ENCODE measurements around the gene CLDN3. TPM values are rescaled to one million over a fixed set of nuclear protein-coding genes. Genes with fewer than 3 reads are reported as not detected.
A peak's percentile ranks its signal among the peaks of the same experiment; 100 is the strongest.

CLDN3 gene
- total and polyA plus RNA-seq, 9 of the 15 experiments (the other 6 are each of a cell fraction or from before 2014, with no cell fraction given) = 0.29 TPM; not detected in 8

- TF ChIP-seq RERE (CRISPR knock-in tag; IDR thresholded peaks at IDR 0.05; ENCODE audit: borderline replicate concordance) (no peak), ZNF444 (CRISPR knock-in tag; IDR thresholded peaks at IDR 0.05) (no peak), TBP (optimal IDR thresholded peaks at IDR 0.05; ENCODE audit: low read depth, low read length) (no peak), ZC3H4 (CRISPR knock-in tag; IDR thresholded peaks at IDR 0.05; ENCODE audit: borderline replicate concordance) (no peak), MTF1 (CRISPR knock-in tag; IDR thresholded peaks at IDR 0.05; ENCODE audit: borderline replicate concordance) (no peak), SIN3A (IDR thresholded peaks at IDR 0.05; ENCODE audit: borderline replicate concordance in 2 of 2, control insufficient read depth in 1 of 2, low read depth in 2 of 2, low read length in 2 of 2) (no peak), TCF7 (IDR thresholded peaks at IDR 0.05; ENCODE audit: borderline replicate concordance) (no peak), GABPA (tag; conservative IDR thresholded peaks at IDR 0.05; ENCODE audit: low read depth) (peak; percentile 68), U2AF1 (optimal IDR thresholded peaks at IDR 0.05; ENCODE audit: low read depth, low read length) (no peak), ZNF589 (CRISPR knock-in tag; IDR thresholded peaks at IDR 0.05; ENCODE audit: low read depth) (no peak), MCM2 (IDR thresholded peaks at IDR 0.05; ENCODE audit: low read depth) (no peak), HMG20B (CRISPR knock-in tag; IDR thresholded peaks at IDR 0.05) (no peak)
- TF ChIP-seq, protein P1, sequence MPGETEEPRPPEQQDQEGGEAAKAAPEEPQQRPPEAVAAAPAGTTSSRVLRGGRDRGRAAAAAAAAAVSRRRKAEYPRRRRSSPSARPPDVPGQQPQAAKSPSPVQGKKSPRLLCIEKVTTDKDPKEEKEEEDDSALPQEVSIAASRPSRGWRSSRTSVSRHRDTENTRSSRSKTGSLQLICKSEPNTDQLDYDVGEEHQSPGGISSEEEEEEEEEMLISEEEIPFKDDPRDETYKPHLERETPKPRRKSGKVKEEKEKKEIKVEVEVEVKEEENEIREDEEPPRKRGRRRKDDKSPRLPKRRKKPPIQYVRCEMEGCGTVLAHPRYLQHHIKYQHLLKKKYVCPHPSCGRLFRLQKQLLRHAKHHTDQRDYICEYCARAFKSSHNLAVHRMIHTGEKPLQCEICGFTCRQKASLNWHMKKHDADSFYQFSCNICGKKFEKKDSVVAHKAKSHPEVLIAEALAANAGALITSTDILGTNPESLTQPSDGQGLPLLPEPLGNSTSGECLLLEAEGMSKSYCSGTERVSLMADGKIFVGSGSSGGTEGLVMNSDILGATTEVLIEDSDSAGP (CRISPR knock-in tag; IDR thresholded peaks at IDR 0.05) = no peak; the same call in 1 of the 2 replicates
- TF ChIP-seq, protein P2, sequence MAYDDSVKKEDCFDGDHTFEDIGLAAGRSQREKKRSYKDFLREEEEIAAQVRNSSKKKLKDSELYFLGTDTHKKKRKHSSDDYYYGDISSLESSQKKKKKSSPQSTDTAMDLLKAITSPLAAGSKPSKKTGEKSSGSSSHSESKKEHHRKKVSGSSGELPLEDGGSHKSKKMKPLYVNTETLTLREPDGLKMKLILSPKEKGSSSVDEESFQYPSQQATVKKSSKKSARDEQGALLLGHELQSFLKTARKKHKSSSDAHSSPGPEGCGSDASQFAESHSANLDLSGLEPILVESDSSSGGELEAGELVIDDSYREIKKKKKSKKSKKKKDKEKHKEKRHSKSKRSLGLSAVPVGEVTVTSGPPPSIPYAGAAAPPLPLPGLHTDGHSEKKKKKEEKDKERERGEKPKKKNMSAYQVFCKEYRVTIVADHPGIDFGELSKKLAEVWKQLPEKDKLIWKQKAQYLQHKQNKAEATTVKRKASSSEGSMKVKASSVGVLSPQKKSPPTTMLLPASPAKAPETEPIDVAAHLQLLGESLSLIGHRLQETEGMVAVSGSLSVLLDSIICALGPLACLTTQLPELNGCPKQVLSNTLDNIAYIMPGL (CRISPR knock-in tag; IDR thresholded peaks at IDR 0.05) = 0 out of 2 replicates have a peak, but pooled peaks have one; percentile 31
- TF ChIP-seq, protein P3, sequence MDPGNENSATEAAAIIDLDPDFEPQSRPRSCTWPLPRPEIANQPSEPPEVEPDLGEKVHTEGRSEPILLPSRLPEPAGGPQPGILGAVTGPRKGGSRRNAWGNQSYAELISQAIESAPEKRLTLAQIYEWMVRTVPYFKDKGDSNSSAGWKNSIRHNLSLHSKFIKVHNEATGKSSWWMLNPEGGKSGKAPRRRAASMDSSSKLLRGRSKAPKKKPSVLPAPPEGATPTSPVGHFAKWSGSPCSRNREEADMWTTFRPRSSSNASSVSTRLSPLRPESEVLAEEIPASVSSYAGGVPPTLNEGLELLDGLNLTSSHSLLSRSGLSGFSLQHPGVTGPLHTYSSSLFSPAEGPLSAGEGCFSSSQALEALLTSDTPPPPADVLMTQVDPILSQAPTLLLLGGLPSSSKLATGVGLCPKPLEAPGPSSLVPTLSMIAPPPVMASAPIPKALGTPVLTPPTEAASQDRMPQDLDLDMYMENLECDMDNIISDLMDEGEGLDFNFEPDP (CRISPR knock-in tag; IDR thresholded peaks at IDR 0.05) = no peak
Observed at GRCh38 chr7:73734619-73735527, 35.2 kb downstream of the CLDN3 start (continued).
